Measurements from ENCODE around the gene TMPRSS9. TPM values are rescaled to one million over a fixed set of nuclear protein-coding genes. Genes with fewer than 3 reads are reported as not detected.
"Not testable (repeated sequence)": the region's sequence is repeated elsewhere in the genome, so short reads cannot be mapped to it uniquely, and the experiment has no call there.

Gene TMPRSS9
- total and polyA plus RNA-seq, 12 donors: 0.32 to 1.7 (median 1.1) TPM

DNA sequence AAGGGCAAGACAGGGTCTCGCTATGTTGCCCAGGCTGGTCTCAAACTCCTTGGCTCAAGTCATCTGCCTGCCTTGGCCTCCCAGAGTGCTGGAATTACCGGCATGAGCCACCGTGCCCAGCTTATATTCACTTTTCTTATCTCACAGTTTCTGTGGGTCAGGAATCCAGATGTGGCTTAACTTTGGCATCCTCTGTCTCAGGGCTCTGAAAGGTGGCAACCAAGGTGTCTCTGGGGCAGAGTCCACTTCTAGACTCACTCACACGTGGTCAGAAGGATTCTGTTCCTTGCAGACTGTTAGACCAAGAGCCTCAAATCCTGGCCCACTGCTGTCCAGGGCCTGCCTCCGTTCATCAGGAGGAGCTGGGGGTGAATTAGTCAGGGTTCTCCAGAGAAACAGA is 104.3 kb downstream of the TMPRSS9 start:
- DNase-seq: no peak
- Histone ChIP-seq H3K4me3 (no peak overlapping the region), H3K27me3 (no peaks in the 10 kb centered on the region), H3K4me1 (replicated peaks in 1 of 2) (peaks cover 11 to 13% of the 10 kb centered on the region in 2 donors), H3K9me3 (replicated peaks in 1 of 3) (no peaks in the 10 kb centered on the region), H3K27ac (no peak overlapping the region), H3K36me3 (replicated peaks in 1 of 2) (no peaks in the 10 kb centered on the region)
- 73 to 84% (median 75%) methylated on average over 5 of the region's 5 CpGs for WGBS, 4 donors
- TF ChIP-seq POLR2A (IDR thresholded peaks at IDR 0.05): no peak
- TF ChIP-seq, protein P1, sequence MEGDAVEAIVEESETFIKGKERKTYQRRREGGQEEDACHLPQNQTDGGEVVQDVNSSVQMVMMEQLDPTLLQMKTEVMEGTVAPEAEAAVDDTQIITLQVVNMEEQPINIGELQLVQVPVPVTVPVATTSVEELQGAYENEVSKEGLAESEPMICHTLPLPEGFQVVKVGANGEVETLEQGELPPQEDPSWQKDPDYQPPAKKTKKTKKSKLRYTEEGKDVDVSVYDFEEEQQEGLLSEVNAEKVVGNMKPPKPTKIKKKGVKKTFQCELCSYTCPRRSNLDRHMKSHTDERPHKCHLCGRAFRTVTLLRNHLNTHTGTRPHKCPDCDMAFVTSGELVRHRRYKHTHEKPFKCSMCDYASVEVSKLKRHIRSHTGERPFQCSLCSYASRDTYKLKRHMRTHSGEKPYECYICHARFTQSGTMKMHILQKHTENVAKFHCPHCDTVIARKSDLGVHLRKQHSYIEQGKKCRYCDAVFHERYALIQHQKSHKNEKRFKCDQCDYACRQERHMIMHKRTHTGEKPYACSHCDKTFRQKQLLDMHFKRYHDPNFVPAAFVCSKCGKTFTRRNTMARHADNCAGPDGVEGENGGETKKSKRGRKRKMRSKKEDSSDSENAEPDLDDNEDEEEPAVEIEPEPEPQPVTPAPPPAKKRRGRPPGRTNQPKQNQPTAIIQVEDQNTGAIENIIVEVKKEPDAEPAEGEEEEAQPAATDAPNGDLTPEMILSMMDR (IDR thresholded peaks at IDR 0.05): no peak
- intact Hi-C loops (cut with DNase I): no loop called here

DNA sequence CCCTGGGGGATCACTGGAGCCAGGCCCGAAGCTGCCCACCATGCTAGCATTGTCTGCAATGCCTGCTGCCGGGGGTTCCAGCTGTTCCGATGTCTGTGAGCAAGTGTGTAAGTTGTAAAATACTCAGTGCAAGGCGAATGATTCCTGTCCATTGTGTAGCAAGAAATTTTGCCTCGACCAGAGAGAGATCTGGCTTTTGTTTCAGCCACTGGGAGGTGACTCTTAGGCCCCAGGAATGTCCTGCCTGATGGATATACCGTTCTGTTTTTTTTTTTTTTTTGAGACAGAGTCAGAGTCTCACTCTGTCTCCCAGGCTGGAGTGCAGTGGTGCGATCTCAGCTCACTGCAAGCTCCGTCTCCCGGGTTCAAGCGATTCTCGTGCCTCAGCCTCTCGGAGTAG is 108.5 kb downstream of the TMPRSS9 start:
- Histone ChIP-seq H3K27me3 (no peaks in the 10 kb centered on the region), H3K4me3 (no peak overlapping the region), H3K4me1 (replicated peaks in 1 of 2) (no peaks in the 10 kb centered on the region), H3K36me3 (replicated peaks in 1 of 2) (no peaks in the 10 kb centered on the region), H3K9me3 (replicated peaks in 1 of 3) (no peaks in the 10 kb centered on the region), H3K27ac (no peak overlapping the region)
- TF ChIP-seq, protein P1 (IDR thresholded peaks at IDR 0.05): no peak
- no peak for TF ChIP-seq POLR2A (IDR thresholded peaks at IDR 0.05)
- DNase-seq: no peak
- intact Hi-C loops (cut with DNase I): no loop called here
- WGBS, 4 donors: 72 to 77% (median 75%) methylated on average over 12 of the region's 12 CpGs

DNA sequence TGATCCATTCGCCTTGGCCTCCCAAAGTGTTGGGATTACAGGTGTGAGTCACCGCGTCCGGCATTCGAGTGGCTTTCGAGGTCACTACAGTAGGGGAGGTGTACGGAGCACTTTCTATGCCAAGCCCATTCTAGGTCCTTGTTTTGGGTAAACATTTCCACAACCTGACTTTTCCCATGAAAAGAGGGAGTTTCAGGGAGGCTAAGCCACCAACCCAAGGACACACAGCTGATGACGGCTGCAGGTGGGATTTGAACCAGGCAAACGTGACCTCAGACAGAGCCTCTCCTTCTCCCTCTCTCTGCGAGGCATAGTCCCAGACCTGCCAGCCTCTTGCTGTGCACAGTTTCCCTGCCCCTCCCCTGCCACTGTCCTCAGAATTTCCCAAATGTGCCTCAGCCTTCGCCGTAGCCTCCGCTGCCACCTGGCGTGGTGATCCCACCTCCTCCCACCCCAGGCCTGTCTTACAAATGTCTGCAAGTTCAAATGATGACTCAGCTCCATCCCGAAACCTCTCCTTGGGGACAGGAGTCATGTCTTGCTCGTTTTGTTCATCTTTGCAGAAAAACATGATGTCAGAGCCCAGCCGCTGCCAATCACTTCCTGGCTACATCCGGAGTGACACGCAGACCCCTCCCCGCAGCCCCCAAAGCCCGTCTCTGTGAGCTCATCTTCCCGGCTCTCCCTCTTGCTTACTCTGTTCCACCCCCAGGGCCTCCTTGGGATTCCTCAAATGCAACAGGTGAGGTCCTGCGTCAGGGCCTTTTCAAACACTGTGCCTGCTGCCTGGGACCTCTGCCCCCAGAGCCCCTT is 109.2 kb downstream of the TMPRSS9 start:
- 27 to 33% (median 28%) methylated on average over 18 to 23 of the region's 23 CpGs for whole genome bisulfite sequencing, 4 donors

DNA sequence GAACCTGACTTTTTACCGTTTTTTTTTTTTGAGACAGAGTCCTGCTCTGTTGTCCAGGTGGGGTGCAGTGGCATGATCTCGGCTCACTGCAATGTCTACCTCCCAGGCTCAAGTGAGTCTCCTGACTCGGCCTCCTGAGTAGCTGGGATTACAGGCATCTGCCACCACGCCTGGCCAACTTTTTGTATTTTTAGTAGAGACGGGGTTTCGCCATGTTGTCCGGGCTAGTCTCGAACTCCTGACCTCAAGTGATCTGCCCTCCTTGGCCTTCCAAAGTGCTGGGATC is 109.8 kb downstream of the TMPRSS9 start:
- not testable (repeated sequence) for H3K27me3 ChIP-seq; H3K36me3 ChIP-seq (replicated peaks in 1 of 2); H3K4me3 ChIP-seq; H3K4me1 ChIP-seq (replicated peaks in 1 of 2); DNase-seq; H3K9me3 ChIP-seq (replicated peaks in 1 of 3); H3K27ac ChIP-seq
- intact Hi-C loops (cut with DNase I): loop anchor here (5.0 to 10.0 kb wide), 2 partner anchors 142 to 145 kb away; no protein-coding TSS in a partner anchor
- 83 to 88% (median 86%) methylated on average over 8 of the region's 8 CpGs for WGBS, 4 donors

More for the DNA sequence above, 109.2 kb downstream of the TMPRSS9 start:
- TF ChIP-seq POLR2A (IDR thresholded peaks at IDR 0.05): no peak
- TF ChIP-seq, protein P1 (IDR thresholded peaks at IDR 0.05): no peak
- peak overlapping the region in 1 of 5 donors; percentile 42 for H3K27ac ChIP-seq
- no peaks in the 10 kb centered on the region for H3K9me3 ChIP-seq (replicated peaks in 1 of 3)
- no peaks in the 10 kb centered on the region for H3K4me1 ChIP-seq (replicated peaks in 1 of 2)
- H3K4me3 ChIP-seq: no peak overlapping the region
- peak in 4 of 7 donors; percentile 43 to 65 (median 52) for DNase-seq
- no peaks in the 10 kb centered on the region for H3K27me3 ChIP-seq
- no peaks in the 10 kb centered on the region for H3K36me3 ChIP-seq (replicated peaks in 1 of 2)
- intact Hi-C loops (cut with DNase I): no loop called here

Measured in adrenal gland (tissue), 12 donors.